HUES48 (cell line): ENCODE measurements around the gene GUCY2F.
A peak's percentile ranks its signal among the peaks of the same experiment; 100 is the strongest.

Source experiments
- H3K27ac ChIP-seq: one replicate; pipeline ENCODE4 v1.7.0; 2013; ENCODE audit warnings: low read depth, low read length, inconsistent platforms
- H3K27me3 ChIP-seq: 2 replicates; pipeline ENCODE4 v1.6.1; 2013; ENCODE audit warnings: mild to moderate bottlenecking, low read length; ENCODE audit not compliant: control insufficient read depth, insufficient read depth
- H3K36me3 ChIP-seq: 2 replicates; pipeline ENCODE4 v1.6.1; 2013; ENCODE audit warnings: low read length; ENCODE audit not compliant: control insufficient read depth, insufficient read depth
- H3K4me1 ChIP-seq: 2 replicates; pipeline ENCODE4 v1.6.1; 2013; ENCODE audit warnings: mild to moderate bottlenecking, low read length; ENCODE audit not compliant: control insufficient read depth, insufficient read depth
- H3K4me3 ChIP-seq: 2 replicates; pipeline ENCODE4 v1.5.1; 2013; ENCODE audit warnings: mild to moderate bottlenecking, low read depth, low read length
- H3K9ac ChIP-seq: 2 replicates; pipeline ENCODE4 v1.6.1; 2013; ENCODE audit warnings: mild to moderate bottlenecking, low read depth, low read length, moderate library complexity
- H3K9me3 ChIP-seq: 2 replicates; pipeline ENCODE4 v1.6.1; 2013; ENCODE audit warnings: low read length; ENCODE audit not compliant: control insufficient read depth, insufficient read depth

GUCY2F gene

GRCh38 chrX:109393859-109394258 is 88.0 kb downstream of the GUCY2F start:
- Histone ChIP-seq H3K27me3 (peaks cover 7% of the 10 kb centered on the region), H3K4me3 (no peak overlapping the region), H3K27ac (no peak overlapping the region), H3K9ac (no peak overlapping the region), H3K9me3 (no peaks in the 10 kb centered on the region), H3K4me1 (peaks cover 2% of the 10 kb centered on the region; the same call in 1 of the 2 replicates), H3K36me3 (no peaks in the 10 kb centered on the region)

- Histone ChIP-seq H3K9ac (no peak overlapping the region), H3K27ac (no peak overlapping the region), H3K36me3 (no peaks in the 10 kb centered on the region), H3K4me3 (no peak overlapping the region), H3K27me3 (peaks cover 7% of the 10 kb centered on the region), H3K4me1 (no peaks in the 10 kb centered on the region), H3K9me3 (no peaks in the 10 kb centered on the region)
Measured at GRCh38 chrX:109392895-109393294, 89.0 kb downstream of the GUCY2F start.

GRCh38 chrX:109390556-109390955 is 91.3 kb downstream of the GUCY2F start:
- no peaks in the 10 kb centered on the region for H3K9me3 ChIP-seq
- H3K27ac ChIP-seq, result no peak overlapping the region
- no peak overlapping the region for H3K4me3 ChIP-seq

GRCh38 chrX:109389917-109390316 is 92.0 kb downstream of the GUCY2F start:
- H3K9ac ChIP-seq, result no peak overlapping the region
- no peak overlapping the region for H3K27ac ChIP-seq
- no peak overlapping the region for H3K4me3 ChIP-seq
- no peaks in the 10 kb centered on the region for H3K9me3 ChIP-seq
- H3K36me3 ChIP-seq, result no peaks in the 10 kb centered on the region
- H3K27me3 ChIP-seq, result 0 out of 2 replicates have a peak, but pooled peaks cover 9% of the 10 kb centered on the region
- no peaks in the 10 kb centered on the region for H3K4me1 ChIP-seq

More at GRCh38 chrX:109390556-109390955, 91.3 kb downstream of the GUCY2F start:
- no peak overlapping the region for H3K9ac ChIP-seq
- H3K36me3 ChIP-seq, result no peaks in the 10 kb centered on the region
- H3K27me3 ChIP-seq, result 0 out of 2 replicates have a peak, but pooled peaks cover 9% of the 10 kb centered on the region
- H3K4me1 ChIP-seq, result no peaks in the 10 kb centered on the region

GRCh38 chrX:109384699-109385098 is 97.2 kb downstream of the GUCY2F start:
- Histone ChIP-seq H3K4me1 (no peaks in the 10 kb centered on the region), H3K27me3 (0 out of 2 replicates have a peak, but pooled peaks cover 14% of the 10 kb centered on the region), H3K9ac (no peak overlapping the region), H3K27ac (no peak overlapping the region), H3K36me3 (no peaks in the 10 kb centered on the region), H3K4me3 (no peak overlapping the region), H3K9me3 (no peaks in the 10 kb centered on the region)

GRCh38 chrX:109382332-109382731 is 99.6 kb downstream of the GUCY2F start:
- H3K4me3 ChIP-seq, result no peak overlapping the region
- no peaks in the 10 kb centered on the region for H3K9me3 ChIP-seq
- H3K27ac ChIP-seq, result no peak overlapping the region
- peaks cover 17% of the 10 kb centered on the region; the same call in 1 of the 2 replicates for H3K27me3 ChIP-seq
- no peaks in the 10 kb centered on the region for H3K36me3 ChIP-seq
- H3K4me1 ChIP-seq, result no peaks in the 10 kb centered on the region
- H3K9ac ChIP-seq, result no peak overlapping the region

GRCh38 chrX:109378281-109378680 is 103.6 kb downstream of the GUCY2F start:
- Histone ChIP-seq H3K4me3 (no peak overlapping the region), H3K27me3 (peaks cover 8% of the 10 kb centered on the region; the same call in 1 of the 2 replicates), H3K9me3 (no peaks in the 10 kb centered on the region), H3K27ac (no peak overlapping the region), H3K36me3 (no peaks in the 10 kb centered on the region), H3K4me1 (peaks cover 12% of the 10 kb centered on the region), H3K9ac (no peak overlapping the region)

GRCh38 chrX:109374262-109374960 is 107.5 kb downstream of the GUCY2F start:
- Histone ChIP-seq H3K9ac (no peak overlapping the region), H3K9me3 (no peaks in the 10 kb centered on the region), H3K27me3 (peaks cover 2% of the 10 kb centered on the region; the same call in 1 of the 2 replicates), H3K4me1 (peaks cover 34% of the 10 kb centered on the region), H3K4me3 (no peak overlapping the region), H3K36me3 (no peaks in the 10 kb centered on the region), H3K27ac (peak overlapping the region; percentile 71)

- peaks cover 34% of the 10 kb centered on the region for H3K4me1 ChIP-seq
- H3K4me3 ChIP-seq, result no peak overlapping the region
- H3K36me3 ChIP-seq, result no peaks in the 10 kb centered on the region
- no peak overlapping the region for H3K9ac ChIP-seq
- no peaks in the 10 kb centered on the region for H3K9me3 ChIP-seq
- H3K27ac ChIP-seq, result no peak overlapping the region
- H3K27me3 ChIP-seq, result peaks cover 2% of the 10 kb centered on the region; the same call in 1 of the 2 replicates
Measured at GRCh38 chrX:109373468-109373867, 108.4 kb downstream of the GUCY2F start.

- no peak overlapping the region for H3K4me3 ChIP-seq
- no peak overlapping the region for H3K9ac ChIP-seq
- no peaks in the 10 kb centered on the region; the same call in 1 of the 2 replicates for H3K27me3 ChIP-seq
- peaks cover 34% of the 10 kb centered on the region for H3K4me1 ChIP-seq
- H3K27ac ChIP-seq, result no peak overlapping the region
- no peaks in the 10 kb centered on the region for H3K9me3 ChIP-seq
- no peaks in the 10 kb centered on the region for H3K36me3 ChIP-seq
Measured at GRCh38 chrX:109372716-109373115, 109.2 kb downstream of the GUCY2F start.

- H3K27me3 ChIP-seq, result no peaks in the 10 kb centered on the region; the same call in 1 of the 2 replicates
- H3K9ac ChIP-seq, result no peak overlapping the region
- peaks cover 34% of the 10 kb centered on the region for H3K4me1 ChIP-seq
- no peaks in the 10 kb centered on the region for H3K9me3 ChIP-seq
- no peaks in the 10 kb centered on the region for H3K36me3 ChIP-seq
- no peak overlapping the region for H3K4me3 ChIP-seq
- no peak overlapping the region for H3K27ac ChIP-seq
Measured at GRCh38 chrX:109372291-109372690, 109.6 kb downstream of the GUCY2F start.
